HTR-8/SVneo (cell line): ENCODE measurements around the gene PKP3.
"Not testable (repeated sequence)": the region's sequence is repeated elsewhere in the genome, so short reads cannot be mapped to it uniquely, and the experiment has no call there.

ENCODE experiments used
- DNase-seq: peaks from one replicate; pipeline ENCODE4 v3.0.0; 2011; ENCODE audit warnings: low spot score, mixed read lengths; ENCODE audit not compliant: insufficient read length
- FAIRE-seq: peaks from 2 replicates; lab custom pipeline; 2011; peaks lifted over from hg19 to GRCh38; lab: Jason Lieb, UNC

Gene PKP3

GRCh38 chr11:394034-394857 is at the start of gene PKP3:
PKP3 (plus strand) TSS chr11:394209; CDS start chr11:394293, 84 bp downstream.
- DNase-seq, result peak; percentile 69
- peak; percentile 69 for FAIRE-seq

GRCh38 chr11:344836-345578 is 49.0 kb upstream of the PKP3 start:
- FAIRE-seq (no peak), DNase-seq (no peak)

DNA sequence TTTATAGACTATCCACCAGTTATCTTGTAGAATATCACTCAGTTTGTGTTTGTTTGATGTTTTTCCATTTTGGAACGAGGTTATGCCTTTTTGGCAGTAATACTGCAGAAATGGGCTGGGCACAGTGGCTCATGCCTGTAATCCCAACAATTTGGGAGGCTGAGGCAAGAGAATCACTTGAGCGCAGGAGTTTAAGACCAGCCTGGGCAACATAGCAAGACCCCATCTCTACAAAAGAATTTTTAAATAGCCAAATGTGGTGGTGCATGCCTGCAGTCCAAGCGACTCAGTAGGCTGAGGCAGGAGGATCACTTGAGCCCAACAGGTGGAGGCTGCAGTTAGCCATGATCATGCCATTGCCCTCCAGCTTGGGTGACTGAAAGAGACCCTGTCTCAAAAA is 47.5 kb upstream of the PKP3 start:
- DNase-seq (no peak), FAIRE-seq (no peak)

GRCh38 chr11:349270-349954 is 44.6 kb upstream of the PKP3 start:
- peak; percentile 99 for FAIRE-seq
- DNase-seq, result not testable (repeated sequence)

- FAIRE-seq, DNase-seq: not testable (repeated sequence)
These were observed 43.8 kb upstream of the PKP3 start for GRCh38 chr11:350033-350722.

DNA sequence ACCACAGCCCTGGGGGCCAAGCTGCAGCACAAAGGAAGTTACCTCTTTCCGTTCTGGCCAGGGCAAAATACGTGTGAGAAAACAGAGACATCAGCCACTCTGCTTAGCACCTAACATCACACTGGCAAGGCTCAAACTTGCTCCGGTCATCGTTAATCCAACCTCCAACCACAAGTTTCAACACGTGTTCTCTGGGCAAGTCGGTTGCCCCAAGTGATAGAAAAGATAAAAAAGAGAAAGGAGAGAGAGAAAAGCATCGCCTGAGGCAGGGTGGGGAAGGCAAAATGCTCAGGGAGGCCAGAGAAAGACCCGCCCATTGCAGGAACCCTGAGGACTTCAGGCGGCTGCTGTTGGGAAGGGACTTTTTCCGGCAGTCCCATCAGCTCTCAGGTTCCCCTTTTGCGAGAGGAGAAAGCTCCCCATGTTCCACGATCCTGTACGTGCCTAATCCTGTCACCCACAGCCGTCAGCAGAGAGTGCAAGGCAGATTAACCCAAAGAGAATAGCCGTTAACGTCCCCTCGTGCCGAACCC is 43.2 kb upstream of the PKP3 start:
- DNase-seq (no peak), FAIRE-seq (no peak)

- FAIRE-seq (no peak), DNase-seq (no peak)
These were observed 42.6 kb upstream of the PKP3 start for GRCh38 chr11:351411-351810.

GRCh38 chr11:352456-353031 is 41.5 kb upstream of the PKP3 start:
- FAIRE-seq, result no peak
- no peak for DNase-seq

GRCh38 chr11:353179-353873 is 40.7 kb upstream of the PKP3 start:
- no peak for DNase-seq
- FAIRE-seq, result no peak

GRCh38 chr11:355581-356458 is 38.2 kb upstream of the PKP3 start:
- FAIRE-seq, result no peak
- peak; percentile 87 for DNase-seq

DNA sequence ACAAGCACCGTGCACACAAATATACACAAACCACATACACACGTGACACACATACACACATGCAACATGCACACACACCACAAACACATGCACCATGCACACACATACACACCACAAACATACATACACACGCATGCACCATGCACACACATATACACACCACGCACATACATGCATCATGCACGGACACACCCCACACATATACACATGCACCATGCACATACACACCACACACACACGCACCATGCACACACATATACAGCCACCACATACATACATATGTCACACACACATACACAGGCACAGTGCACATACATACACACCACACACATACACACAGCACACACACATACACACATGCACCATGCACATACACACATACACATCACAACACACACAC is 37.4 kb upstream of the PKP3 start:
- FAIRE-seq (no peak), DNase-seq (no peak)

- DNase-seq, result no peak
- FAIRE-seq, result no peak
These were observed 36.4 kb upstream of the PKP3 start for GRCh38 chr11:357582-357981.

- FAIRE-seq, result no peak
- DNase-seq, result no peak
These were observed 35.7 kb upstream of the PKP3 start for GRCh38 chr11:358129-358800.

DNA sequence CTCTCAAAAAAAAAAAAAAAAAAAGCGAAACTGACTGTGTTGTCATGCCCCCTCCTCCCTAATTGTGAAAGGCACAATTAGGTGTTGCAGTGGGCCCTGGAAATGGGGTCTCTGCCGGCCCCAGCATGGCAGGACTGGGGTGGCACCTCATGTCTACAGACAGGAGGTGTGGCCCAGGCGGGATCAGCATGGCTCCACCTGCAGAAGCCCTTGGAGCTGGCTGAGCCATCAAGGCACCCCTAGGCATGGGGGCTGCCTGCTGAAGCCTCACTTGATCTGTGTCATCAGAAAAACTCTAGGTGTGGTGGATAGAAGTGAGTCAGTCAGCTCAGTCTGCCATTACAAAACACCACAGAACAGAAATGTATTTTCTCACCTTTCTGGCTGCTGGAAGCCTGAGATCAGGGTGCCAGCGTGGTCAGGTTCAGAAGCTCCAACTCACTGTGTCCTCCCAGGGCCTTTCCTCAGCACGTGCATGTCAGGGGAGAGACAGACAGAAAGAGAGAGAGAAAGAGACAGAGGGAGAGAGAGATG is 34.8 kb upstream of the PKP3 start:
- DNase-seq (no peak), FAIRE-seq (no peak)

GRCh38 chr11:360326-361280 is 33.4 kb upstream of the PKP3 start:
- FAIRE-seq (peak; percentile 16), DNase-seq (no peak)
